ENCODE results near the gene WWOX. TPM values are rescaled to one million over a fixed set of nuclear protein-coding genes. Genes with fewer than 3 reads are reported as not detected.

The WWOX gene
- total RNA-seq, 3 donors from 2014 or later (not counting 1 experiment from before 2014, with no cell fraction given) = 21.0 to 29.8 (median 27.0) TPM

DNA sequence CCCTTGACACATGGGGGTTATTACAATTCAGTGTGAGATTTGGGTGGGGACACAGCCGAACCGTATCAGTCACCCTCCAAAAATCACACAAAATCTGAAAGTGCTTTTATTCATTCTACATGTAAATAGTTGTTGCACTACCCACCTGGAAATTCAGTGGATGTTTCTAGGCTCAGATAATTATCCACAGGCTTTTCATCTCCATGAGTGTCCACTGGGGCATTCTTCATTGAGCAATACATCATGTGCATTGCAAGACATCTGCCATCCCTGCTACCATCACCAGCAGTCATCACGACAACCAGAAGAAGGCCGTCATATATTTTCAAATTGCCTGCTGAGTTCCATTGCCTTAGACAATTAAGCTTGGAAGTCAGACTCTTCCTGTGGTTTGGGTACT, 330.8 kb downstream of the WWOX start:
- Mint-ChIP-seq H3K4me3 (no peak overlapping the region), H3K27me3 (ENCODE audit: low read depth in 2 of 2) (no peaks in the 10 kb centered on the region), H3K27ac (no peak overlapping the region), H3K4me1 (peaks cover 9% of the 10 kb centered on the region in 2 donors), H3K36me3 (peaks cover 4% of the 10 kb centered on the region), H3K9me3 (peaks cover 0 to 3% of the 10 kb centered on the region in 2 donors)
- no peak overlapping the region for H3K27ac ChIP-seq (ENCODE audit: low read length)
- peaks cover 3% of the 10 kb centered on the region for H3K4me1 ChIP-seq (ENCODE audit: control insufficient read depth, insufficient read depth, low read length)
- H3K27me3 ChIP-seq (ENCODE audit: control insufficient read depth, insufficient read depth, low read length) = no peaks in the 10 kb centered on the region
- no peak overlapping the region for H3K4me3 ChIP-seq (ENCODE audit: low read length)
- intact Hi-C loops (cut with micrococcal nuclease) = no loop called here
- TF ChIP-seq, protein P1, sequence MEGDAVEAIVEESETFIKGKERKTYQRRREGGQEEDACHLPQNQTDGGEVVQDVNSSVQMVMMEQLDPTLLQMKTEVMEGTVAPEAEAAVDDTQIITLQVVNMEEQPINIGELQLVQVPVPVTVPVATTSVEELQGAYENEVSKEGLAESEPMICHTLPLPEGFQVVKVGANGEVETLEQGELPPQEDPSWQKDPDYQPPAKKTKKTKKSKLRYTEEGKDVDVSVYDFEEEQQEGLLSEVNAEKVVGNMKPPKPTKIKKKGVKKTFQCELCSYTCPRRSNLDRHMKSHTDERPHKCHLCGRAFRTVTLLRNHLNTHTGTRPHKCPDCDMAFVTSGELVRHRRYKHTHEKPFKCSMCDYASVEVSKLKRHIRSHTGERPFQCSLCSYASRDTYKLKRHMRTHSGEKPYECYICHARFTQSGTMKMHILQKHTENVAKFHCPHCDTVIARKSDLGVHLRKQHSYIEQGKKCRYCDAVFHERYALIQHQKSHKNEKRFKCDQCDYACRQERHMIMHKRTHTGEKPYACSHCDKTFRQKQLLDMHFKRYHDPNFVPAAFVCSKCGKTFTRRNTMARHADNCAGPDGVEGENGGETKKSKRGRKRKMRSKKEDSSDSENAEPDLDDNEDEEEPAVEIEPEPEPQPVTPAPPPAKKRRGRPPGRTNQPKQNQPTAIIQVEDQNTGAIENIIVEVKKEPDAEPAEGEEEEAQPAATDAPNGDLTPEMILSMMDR (IDR thresholded peaks at IDR 0.05) = no peak
- no peaks in the 10 kb centered on the region for H3K9me3 ChIP-seq (ENCODE audit: control insufficient read depth, insufficient read depth, low read length)
- 96% methylated on average over 4 of the region's 4 CpGs for WGBS (ENCODE audit: insufficient coverage)
- ATAC-seq = no peak
- no peaks in the 10 kb centered on the region for H3K36me3 ChIP-seq (ENCODE audit: control insufficient read depth, insufficient read depth, low read length)
- no peak for DNase-seq

DNA sequence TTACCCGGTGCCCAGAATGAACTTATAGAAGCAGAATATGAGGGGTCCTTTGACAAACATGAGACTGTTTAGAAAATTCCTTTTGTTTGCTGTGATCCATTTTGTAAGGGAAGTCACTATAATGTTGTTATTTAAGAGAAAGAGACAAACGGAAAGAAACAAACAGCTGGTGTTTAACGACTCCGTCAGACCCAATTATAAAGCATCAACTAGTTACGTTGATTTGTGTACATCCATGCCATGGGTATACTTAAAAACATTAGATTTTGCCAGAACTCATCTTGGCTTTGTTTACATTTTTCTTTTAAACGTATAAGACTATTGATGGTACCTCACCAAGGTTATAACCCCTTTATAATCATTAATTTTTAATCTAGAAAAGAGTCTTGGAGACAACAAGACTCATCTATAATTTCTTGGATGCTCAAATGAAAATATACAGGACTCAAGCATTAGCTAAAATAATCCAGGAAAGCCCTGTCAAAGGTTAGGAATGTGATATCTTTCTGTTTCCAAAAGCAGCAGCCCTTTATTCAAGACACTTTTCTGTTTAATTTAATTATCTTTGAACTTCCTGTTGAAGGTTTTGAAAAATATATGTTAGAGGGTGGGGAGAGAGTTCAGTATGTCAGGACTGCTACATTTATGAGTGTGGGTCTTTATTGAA, 331.7 kb downstream of the WWOX start:
- peaks cover 4% of the 10 kb centered on the region for H3K36me3 Mint-ChIP-seq
- H3K4me1 Mint-ChIP-seq = peaks cover 9% of the 10 kb centered on the region in 2 donors
- peaks cover 0 to 3% of the 10 kb centered on the region in 2 donors for H3K9me3 Mint-ChIP-seq
- WGBS (ENCODE audit: insufficient coverage) = 97% methylated on average over 5 of the region's 6 CpGs
- ATAC-seq (no peak), DNase-seq (no peak)
- H3K27ac Mint-ChIP-seq = no peak overlapping the region
- Histone ChIP-seq H3K9me3 (ENCODE audit: control insufficient read depth, insufficient read depth, low read length) (no peaks in the 10 kb centered on the region), H3K36me3 (ENCODE audit: control insufficient read depth, insufficient read depth, low read length) (no peaks in the 10 kb centered on the region), H3K4me3 (ENCODE audit: low read length) (no peak overlapping the region), H3K4me1 (ENCODE audit: control insufficient read depth, insufficient read depth, low read length) (peaks cover 3% of the 10 kb centered on the region), H3K27me3 (ENCODE audit: control insufficient read depth, insufficient read depth, low read length) (no peaks in the 10 kb centered on the region), H3K27ac (ENCODE audit: low read length) (no peak overlapping the region)
- no peak overlapping the region for H3K4me3 Mint-ChIP-seq
- intact Hi-C loops (cut with micrococcal nuclease) = no loop called here
- TF ChIP-seq, protein P1 (IDR thresholded peaks at IDR 0.05) = no peak
- no peaks in the 10 kb centered on the region for H3K27me3 Mint-ChIP-seq (ENCODE audit: low read depth in 2 of 2)

DNA sequence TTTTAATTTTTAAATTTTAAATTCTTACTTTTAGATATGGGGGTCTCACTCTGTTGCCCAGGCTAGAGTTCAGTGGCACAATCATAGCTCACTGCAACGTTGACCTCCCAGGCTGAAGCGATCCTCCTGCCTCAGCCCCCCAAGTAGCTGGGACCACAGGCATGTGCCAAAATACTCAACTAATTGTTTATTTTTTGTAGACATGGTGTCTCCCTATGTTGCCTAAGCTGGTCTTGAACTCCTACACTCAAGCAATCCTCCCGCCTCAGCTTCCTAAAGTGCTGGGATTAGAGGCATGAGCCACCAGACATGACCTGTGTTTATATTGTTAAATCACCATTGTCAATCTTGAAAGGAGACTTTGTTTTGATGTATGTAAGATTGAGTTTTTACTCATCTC, 332.2 kb downstream of the WWOX start:
- H3K9me3 Mint-ChIP-seq = peaks cover 0 to 3% of the 10 kb centered on the region in 2 donors
- ATAC-seq (no peak), DNase-seq (no peak)
- 98% methylated on average over 2 of the region's 3 CpGs for WGBS (ENCODE audit: insufficient coverage)
- TF ChIP-seq, protein P1 (IDR thresholded peaks at IDR 0.05) = no peak
- Histone ChIP-seq H3K4me1 (ENCODE audit: control insufficient read depth, insufficient read depth, low read length) (peaks cover 3% of the 10 kb centered on the region), H3K36me3 (ENCODE audit: control insufficient read depth, insufficient read depth, low read length) (no peaks in the 10 kb centered on the region), H3K9me3 (ENCODE audit: control insufficient read depth, insufficient read depth, low read length) (no peaks in the 10 kb centered on the region), H3K4me3 (ENCODE audit: low read length) (no peak overlapping the region), H3K27ac (ENCODE audit: low read length) (no peak overlapping the region), H3K27me3 (ENCODE audit: control insufficient read depth, insufficient read depth, low read length) (no peaks in the 10 kb centered on the region)
- no peaks in the 10 kb centered on the region for H3K27me3 Mint-ChIP-seq (ENCODE audit: low read depth in 2 of 2)
- no peak overlapping the region for H3K4me3 Mint-ChIP-seq
- H3K36me3 Mint-ChIP-seq = peaks cover 4% of the 10 kb centered on the region
- H3K4me1 Mint-ChIP-seq = peaks cover 9% of the 10 kb centered on the region in 2 donors
- intact Hi-C loops (cut with micrococcal nuclease) = no loop called here
- no peak overlapping the region for H3K27ac Mint-ChIP-seq

DNA sequence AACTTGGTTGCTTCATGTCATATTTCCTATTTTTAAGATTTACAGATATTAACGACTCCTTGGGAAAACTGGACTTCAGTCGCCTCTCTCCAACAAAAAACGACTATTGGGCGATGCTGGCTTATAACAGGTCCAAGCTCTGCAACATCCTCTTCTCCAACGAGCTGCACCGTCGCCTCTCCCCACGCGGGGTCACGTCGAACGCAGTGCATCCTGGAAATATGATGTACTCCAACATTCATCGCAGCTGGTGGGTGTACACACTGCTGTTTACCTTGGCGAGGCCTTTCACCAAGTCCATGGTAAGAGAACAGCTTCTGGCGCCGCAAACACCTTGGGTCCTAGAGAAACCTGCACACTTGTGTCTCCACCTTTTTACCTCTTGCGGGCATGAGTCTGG, 333.0 kb downstream of the WWOX start:
- no peak overlapping the region for H3K4me3 ChIP-seq (ENCODE audit: low read length)
- no peaks in the 10 kb centered on the region for H3K9me3 ChIP-seq (ENCODE audit: control insufficient read depth, insufficient read depth, low read length)
- peaks cover 3% of the 10 kb centered on the region for H3K4me1 ChIP-seq (ENCODE audit: control insufficient read depth, insufficient read depth, low read length)
- Mint-ChIP-seq H3K27me3 (ENCODE audit: low read depth in 2 of 2) (no peaks in the 10 kb centered on the region), H3K36me3 (peaks cover 4% of the 10 kb centered on the region), H3K4me3 (no peak overlapping the region), H3K4me1 (peaks cover 9% of the 10 kb centered on the region in 2 donors), H3K9me3 (peaks cover 0 to 3% of the 10 kb centered on the region in 2 donors), H3K27ac (no peak overlapping the region)
- no peaks in the 10 kb centered on the region for H3K27me3 ChIP-seq (ENCODE audit: control insufficient read depth, insufficient read depth, low read length)
- ATAC-seq (no peak), DNase-seq (no peak)
- TF ChIP-seq, protein P1 (IDR thresholded peaks at IDR 0.05) = no peak
- intact Hi-C loops (cut with micrococcal nuclease) = no loop called here
- WGBS (ENCODE audit: insufficient coverage) = 98% methylated on average over 17 of the region's 17 CpGs
- H3K27ac ChIP-seq (ENCODE audit: low read length) = no peak overlapping the region
- no peaks in the 10 kb centered on the region for H3K36me3 ChIP-seq (ENCODE audit: control insufficient read depth, insufficient read depth, low read length)

Measured in natural killer cell (primary cell).